NCI-H524 treated with DMSO at 0.1 percent for 48 hours (cell line): ENCODE data around the gene PPP6C.
A peak's percentile ranks its signal among the peaks of the same experiment; 100 is the strongest.
"Not testable (repeated sequence)": the region's sequence is repeated elsewhere in the genome, so short reads cannot be mapped to it uniquely, and the experiment has no call there.

Experiments
- DNase-seq: peaks from one replicate; lab custom pipeline; 2025; lab: John Stamatoyannopoulos, UW

PPP6C gene

DNA sequence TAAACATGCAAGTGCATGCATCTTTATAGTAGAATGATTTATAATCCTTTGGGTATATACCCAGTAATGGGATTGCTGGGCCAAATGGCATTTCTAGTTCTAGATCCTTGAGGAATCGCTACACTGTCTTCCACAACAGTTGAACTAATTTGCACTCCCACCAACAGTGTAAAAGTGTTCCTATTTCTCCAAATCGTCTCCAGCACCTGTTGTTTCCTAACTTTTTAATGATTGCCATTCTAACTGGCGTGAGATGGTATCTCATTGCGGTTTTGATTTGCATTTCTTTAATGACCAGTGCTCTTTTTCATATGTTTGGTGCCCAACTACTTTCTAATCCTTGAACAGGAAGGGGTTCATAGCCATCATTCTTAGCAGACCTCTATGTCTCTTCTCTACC lies 7.8 kb downstream of the PPP6C start:
- not testable (repeated sequence) for DNase-seq

DNA sequence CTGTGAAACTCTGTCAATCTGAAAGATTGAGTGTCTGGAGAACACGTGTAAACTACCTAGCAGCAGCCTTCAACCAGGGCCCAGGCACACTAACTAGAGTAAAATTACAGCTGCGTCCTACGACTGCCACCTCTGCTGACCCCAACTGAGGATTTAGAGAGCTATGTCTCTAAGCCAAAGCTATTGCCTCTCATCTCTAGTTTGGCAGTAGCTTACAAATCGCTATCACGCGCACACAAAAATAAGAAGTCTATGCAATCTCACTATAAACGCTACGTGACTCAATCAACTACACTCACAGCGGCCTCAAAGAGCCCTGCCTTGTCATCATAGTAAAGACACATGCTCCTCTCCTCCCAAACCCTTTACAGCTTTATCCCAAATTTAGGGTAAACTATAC lies 8.7 kb downstream of the PPP6C start:
- DNase-seq, result no peak

DNA sequence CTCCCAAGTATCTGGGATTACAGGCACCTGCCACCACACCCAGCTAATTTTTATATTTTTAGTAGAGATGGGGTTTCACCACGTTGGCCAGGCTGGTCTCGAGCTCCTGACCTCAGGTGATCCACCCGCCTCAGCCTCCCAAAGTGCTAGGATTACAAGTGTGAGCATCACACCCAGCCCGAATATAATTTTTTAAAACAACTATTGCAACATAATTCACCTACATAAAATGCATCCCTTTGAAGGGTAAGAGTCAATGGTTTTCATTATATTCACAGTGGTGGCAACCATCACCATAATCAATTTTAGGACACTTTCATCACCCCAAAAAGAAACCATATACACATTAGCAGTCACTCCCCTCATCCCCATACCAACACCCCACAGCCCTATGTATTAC lies 9.8 kb downstream of the PPP6C start:
- DNase-seq, result not testable (repeated sequence)

DNA sequence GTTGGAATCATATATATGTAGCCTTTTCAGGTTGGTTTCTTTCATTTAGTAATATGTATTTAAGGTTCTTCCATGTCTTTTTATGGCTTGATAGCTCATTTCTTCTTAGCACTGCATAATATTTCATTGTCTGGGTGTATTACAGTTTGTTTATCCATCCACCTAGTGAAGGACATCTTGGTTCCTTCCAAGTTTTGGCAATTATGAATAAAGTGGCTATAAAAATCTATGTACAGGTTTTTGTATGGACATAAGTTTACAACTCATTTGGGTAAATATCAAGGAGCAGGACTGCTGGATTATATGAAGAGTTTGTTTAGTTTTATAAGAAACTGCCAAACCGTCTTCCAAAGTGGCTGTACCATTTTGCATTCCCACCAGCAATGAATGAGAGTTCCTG lies 11.7 kb downstream of the PPP6C start:
- no peak for DNase-seq

DNA sequence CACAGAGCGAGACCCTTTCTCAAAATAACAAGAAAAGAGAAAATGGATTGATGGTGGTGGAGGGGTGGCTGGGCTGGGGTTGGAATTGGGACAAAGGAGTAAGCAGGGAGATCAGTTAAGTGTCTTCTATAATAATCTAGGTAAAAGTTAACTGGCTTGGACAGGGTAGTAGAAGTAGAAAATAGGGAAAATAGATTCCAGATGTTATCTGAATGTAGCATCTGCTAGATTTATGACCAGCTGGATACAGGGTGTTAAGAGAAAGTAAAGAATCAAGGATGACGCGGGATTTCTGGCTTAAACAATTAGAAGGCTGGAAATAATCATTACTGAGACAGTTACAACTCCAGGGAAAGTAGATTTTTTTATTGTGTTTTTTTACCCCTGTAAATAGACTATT lies 13.0 kb downstream of the PPP6C start:
- DNase-seq, result no peak

DNA sequence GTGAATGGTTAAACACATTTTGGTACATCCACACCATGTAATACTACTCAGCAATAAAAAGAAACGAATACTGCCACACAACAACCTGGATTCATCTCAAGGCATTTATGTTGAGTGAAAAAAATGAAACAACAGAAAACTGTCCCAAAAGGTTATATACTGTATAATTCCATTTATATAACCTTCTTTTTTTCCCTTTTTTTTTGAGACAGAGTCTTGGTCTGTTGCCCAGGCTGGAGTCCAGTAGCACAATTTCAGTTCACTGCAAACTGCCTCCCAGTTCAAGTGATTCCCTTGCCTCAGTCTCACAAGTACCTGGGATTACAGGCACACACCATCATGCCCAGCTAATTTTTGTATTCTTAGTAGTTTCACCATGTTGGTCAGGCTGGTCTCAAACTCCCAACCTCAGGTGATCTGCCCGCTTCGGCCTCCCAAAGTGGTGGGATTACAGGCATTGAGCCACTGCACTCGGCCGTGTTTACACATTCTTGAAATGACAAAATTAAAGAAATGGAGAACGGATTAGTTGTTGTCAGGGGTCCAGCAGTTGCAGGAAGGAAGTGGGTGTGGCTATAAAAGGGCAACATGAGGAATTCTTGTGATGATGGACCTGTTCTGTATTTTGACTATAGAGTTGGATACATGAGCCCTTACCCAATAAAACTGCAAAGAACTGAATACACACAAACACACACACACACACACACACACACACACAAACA lies 17.4 kb downstream of the PPP6C start:
- DNase-seq, result no peak

DNA sequence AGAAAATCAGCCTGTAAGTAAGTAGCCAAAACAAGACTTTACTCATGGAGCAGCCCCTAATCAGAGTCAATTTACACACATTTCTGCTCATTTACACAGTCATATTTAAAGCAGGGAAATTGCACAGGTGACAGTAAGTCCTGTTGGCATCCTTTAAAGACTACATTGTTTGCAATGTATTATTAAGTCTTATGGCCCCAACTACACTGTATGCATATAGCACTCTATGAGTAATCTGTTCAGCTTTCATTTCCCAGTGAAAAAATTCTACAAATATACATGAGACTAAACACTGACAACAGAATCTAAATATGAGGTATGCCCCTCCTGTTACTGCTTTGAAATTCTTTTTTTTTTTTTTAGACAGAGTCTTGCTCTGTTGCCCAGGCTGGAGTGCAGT lies 19.7 kb downstream of the PPP6C start:
- DNase-seq, result no peak

DNA sequence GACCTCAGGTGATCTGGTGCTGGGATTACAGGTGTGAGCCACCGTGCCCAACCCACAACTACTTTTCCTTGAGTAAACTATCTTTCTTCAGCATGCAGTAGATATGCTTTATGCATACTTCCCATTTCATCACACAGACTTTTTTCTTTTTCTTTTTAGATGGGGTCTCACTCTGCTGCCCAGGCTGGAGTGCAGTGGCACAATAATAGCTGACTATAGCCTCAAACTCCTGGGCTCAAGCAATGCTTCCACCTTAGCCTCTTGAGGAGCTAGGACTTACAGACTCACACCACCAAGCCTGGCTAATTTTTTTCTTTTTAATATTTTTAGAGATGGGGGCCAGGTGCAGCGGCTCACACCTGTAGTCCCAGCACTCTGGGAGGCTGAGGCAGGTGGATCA lies 22.8 kb downstream of the PPP6C start:
- DNase-seq, result no peak

DNA sequence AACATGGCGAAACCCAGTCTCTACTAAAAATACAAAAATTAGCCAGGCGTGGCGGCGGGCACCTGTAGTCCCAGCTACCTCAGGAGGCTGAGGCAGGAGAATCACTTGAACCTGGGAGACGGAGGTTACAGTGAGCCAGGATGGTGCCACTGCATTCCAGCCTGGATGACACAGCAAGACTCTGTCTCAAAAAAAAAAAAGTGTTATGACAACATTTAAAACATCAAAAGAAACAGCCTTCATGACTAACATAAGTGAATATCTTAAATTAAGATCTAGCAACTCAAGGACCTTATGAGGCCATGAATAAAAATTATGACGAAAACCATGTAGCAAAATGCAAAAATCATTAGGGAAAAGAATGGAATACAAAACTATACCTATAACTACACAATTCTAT lies 26.7 kb downstream of the PPP6C start:
- not testable (repeated sequence) for DNase-seq

DNA sequence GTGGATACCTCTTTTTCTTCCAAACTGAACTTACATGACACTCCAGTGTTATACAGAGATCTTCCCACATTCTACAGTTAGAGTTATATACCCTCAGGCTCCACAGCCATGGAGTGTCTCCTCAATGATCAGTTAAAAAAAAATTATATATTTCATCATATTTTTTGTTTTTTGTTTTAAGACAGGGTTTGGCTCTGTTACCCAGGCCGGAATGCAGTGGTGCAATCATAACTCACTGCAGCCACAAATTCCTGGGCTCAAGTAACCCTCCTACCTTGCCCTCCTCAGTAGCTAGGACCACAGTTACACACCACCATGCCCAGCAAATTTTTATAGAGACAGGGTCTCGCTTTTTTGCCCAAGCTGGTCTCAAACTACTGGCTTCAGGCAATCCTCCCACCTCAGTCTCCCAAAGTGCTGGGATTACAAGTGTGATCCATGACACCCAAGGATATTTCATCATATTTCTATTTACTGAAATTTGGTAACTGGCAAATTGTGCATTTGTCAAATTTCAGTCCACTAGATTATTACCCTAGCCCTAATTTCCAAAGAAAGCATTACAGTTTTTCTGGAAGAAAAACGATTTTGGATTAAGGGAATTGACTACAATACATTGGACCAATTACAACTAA lies 28.2 kb downstream of the PPP6C start:
- no peak for DNase-seq

DNA sequence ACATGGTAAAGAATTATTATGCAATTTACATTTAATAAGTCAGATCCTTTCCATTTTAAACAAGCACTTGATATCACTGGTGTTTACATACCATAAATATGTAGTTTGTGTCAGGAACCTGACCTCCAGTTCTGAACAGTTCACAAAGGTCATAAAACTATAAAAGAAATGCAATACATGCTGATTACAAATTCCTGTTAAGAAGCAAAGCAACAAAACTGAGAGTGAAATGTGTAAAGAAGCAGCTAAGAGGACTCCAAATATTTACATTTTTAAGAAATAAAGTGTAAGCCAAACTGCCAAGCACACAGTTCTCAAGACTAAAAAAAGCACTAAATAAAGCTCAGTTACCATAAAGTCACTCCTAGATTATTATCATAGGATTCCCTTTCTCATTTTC lies 28.9 kb downstream of the PPP6C start:
- DNase-seq, result no peak

DNA sequence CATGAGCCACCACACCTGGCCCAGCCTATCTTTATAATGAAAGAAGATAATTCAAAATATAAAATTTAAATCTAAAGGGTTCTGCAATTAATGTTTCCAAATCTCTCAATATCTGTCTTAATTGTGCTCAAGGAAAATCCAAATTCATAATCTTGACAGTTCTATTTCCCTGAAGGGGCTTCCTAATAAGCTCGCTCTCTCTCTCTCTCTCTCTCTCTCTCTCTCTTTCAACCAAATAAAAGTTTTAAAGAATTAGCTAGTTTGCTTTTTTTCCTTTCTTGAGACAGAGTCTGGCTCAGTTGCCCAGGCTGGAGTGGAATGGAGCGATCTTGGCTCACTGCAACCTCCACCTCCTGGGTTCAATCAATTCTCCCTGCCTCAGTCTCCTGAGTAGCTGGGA lies 33.1 kb downstream of the PPP6C start:
- DNase-seq, result no peak

DNA sequence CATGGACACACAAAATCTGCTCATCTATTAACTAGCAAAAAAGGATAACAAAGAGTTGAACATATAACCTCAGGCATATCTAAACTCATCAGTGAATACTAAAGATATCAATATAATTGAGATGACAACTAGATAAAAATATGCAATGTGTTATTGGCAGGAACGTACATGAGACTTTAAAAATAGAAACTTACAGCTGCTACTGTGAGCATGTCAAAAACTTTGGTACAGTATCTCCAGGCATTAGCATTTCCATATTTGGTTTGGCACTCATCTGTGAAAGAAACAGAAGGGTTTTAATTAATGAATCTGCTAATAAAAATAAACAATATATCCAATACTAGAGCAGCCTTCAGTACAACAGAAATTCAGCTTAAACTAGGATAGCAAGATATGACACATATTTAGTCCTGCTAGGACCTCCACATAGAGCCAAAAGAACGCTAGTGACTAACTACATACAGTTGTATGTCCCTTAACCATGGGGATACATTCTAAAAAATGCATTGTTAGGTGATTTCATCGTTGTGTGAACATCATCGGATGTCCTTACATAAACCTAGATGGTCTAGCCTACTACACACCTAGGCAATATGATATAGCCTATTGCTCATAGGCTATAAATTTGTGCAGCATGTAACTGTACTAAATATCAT lies 35.8 kb downstream of the PPP6C start:
- DNase-seq, result no peak

DNA sequence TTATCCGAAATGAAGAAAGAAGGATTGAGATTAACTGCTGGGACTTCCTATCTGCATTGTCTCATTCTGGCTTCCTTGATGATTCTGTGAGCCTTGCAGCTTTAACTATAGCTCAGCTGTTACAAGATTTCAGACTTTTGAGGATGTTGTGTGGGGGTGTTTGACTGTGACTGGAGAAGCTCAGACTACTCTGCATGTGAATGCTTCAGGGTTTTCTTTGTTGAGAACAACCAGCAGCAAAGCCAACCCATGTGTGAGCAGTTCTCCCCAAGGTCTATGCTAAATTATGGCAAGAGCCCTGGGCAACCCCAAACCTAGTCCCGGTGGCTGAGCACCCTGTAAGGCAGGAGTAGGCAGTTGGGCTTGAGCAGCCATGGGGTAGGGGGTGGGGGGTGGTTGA lies 37.9 kb downstream of the PPP6C start:
- no peak for DNase-seq

DNA sequence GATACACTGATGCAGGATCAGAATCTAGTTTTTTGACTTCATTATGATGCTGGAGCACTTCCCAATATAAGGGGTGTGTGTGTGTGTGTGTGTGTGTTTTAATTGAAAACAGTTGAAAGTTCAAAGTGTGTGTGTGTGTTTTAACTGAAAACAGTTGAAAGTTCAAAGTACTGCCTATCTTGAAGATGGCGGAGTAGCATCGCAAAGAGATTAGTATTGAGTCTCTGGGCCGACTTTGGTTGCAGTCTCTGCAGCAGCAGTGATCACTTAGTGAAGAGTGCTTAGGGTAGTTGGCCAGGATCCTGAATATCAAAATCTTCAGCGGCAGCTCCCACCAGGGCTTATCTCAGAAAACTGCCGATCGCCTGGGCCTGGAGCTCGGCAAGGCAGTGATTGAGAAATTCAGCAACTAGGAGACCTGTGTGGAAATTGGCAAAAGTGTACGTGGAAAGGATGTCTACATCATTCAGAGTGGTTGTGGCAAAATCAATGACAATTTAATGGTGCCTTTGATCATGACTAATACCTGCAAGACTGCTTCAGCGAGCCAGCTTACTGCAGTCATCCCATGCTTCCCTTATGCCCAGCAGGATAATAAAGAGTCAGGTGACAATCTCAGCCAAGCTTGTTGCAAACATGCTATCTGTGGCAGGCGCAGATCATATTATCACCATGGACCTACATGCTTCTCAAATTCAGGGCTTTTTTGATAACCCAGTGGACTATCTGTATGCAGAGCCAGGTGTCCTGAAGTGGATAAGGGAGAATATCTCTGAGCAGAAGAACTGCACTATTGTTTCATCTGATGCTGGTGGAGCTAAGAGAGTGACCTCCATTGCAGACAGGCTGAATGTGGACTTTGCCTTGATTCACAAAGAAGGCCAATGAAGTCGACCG lies 39.0 kb downstream of the PPP6C start:
- DNase-seq, result no peak

DNA sequence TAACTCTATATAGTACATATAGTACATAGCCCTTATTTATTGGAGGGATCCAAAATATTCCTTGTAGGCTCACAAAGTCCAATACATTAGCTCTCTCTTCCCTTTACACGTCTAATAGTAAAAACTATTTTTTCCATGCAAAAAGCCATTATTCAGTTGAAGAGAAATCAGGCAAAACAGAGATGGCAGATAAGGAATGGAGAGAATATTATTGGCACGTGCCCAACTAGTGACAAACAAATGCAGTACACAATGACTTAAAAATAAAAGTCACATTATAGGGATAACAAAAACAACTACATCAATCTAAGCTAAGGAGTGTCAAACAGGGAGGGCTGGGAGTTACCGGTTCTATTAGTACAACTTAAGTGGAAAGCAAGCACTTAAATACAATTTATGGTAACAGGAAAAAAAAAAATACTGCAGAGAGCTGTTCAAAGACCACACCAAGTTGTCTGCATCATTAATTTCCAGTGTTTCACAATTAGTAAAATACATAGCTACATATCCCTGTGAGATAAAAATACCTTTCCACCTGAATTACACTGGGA lies 42.1 kb downstream of the PPP6C start:
- DNase-seq, result no peak

DNA sequence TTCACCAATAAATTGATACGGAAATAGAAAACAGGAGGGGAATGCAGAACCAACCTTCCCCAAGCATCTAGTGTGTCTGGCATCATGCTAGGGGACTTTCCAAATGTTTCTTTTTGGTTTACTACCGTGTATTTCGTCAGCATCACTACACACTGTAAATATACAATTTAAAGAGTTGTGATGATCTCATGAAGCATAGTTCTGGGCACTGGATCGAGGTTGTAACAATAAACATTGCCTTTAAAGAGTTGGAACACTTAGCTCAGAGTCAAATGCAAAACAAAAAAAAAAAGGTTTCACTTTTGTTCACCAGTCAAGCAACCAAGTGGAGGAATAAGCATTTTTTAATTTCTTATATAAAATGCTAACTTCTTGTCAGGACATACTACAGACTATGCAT lies 43.4 kb downstream of the PPP6C start:
- DNase-seq, result no peak

DNA sequence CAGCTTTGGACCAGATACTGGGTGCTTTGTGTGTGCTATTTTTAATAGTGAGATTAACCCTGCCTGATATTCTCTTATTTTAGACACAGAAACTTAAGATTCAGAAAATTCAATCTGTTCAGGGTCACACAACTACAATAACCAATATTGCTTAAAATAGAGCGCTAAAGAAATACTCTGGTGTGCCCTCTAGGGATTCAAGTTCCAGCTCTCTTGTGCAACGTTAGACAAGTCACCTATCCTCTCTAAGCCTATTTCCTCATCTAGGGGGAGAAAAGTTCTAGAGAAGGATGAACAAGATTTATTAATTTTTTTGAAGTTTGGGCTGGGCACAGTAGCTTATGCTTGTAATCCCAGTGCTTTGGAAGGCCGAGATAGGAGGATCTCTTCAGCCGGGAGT lies 44.2 kb downstream of the PPP6C start:
- DNase-seq, result no peak

DNA sequence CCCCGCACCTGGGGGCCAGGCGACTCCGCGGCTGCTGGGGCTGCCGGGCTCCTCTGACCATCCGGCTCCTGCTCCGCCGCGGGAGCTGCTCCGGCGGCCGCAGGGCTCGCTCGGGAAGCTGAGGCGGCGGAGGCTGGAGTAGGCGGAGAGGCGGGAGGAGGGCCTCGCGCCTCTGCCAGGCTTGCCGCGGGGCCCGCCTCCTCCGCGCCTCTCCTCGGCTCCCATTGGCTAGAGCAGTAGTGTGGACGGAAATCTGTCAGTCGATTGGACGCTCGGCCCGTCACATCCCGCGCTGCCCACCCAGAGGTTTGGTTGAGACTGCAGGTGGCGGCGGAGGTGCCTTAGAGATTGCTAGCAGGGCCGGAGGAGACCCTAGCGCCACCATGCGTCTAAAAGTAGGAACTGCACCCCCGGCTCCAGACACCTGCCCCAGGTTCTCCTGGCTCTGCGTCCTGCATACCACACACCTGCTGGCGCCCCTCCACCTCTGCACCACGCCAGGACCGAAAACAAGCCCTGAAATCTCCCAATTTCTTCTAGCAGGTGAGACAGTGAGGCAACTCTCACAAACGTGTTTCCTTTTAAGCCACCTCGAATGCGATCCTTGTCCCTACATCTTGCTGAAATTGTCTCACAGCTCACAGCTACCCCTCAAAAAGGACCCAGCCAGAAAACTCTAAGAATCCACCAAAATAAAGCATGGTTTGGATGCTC lies 46.1 kb downstream of the PPP6C start, which contains the start of gene SCAI:
TSS of gene SCAI (minus strand) at position 152 of the 714 bp plus-strand sequence. CDS start at position 61, 91 bp downstream.
- peak; percentile 93 for DNase-seq

DNA sequence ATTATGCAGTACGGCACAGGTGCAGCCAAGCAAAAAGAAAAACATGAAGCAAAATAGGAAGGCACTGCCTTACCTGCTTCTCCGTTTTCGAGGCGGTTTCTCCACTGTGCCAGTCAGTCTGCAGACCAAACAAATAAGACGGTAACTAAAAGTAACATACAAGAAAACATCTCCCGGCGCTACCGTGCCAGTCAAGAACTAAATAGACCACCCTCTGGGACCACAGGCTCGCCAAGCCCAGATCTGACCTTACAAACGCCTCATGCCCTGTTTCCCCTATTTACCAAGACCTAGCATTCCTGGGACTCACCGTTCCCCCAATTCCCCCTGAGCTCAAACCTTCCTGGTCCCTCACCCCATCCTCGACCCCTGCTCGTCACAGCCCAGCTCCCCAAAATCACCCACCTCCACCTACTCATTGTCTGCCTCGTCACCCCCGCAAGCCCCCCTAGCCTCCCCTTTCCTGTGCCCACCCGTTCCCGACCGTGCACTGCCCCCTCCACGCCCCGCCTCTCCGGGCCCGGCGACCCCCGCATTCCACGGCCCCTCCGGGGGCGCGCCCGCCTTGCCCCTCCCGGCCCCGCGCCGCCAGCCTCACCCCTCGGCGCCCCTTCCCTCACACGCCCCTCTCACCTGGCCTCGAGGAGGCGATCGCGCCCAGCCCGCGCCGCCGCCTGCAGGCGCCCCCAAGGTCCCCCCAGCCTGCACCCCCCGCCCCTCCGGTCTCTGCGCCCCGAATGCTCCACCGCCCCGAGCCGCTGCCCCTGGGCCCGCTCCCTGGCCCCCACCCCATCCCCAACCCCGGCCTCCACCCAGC lies 46.8 kb downstream of the PPP6C start:
- no peak for DNase-seq
